A549 (cell line): ENCODE measurements around the gene CTNND2. TPM values are rescaled to one million over a fixed set of nuclear protein-coding genes. Genes with fewer than 3 reads are reported as not detected.

Source experiments
- ATAC-seq, 2 experiments: fragments of 200-7000 bp in 1 of 2; fragments of >200 bp in 1 of 2; cut with Nextera tagmentation in 1 of 2; cut with Tn5 transposase in 1 of 2; 3 replicates each; pipeline versions ENCODE4 v1.8.0 to v1.9.1; 2018 to 2020; ENCODE audit warnings: mild to moderate bottlenecking in 1 of 2, moderate library complexity in 1 of 2
- CTCF ChIA-PET: fragments of 300-600 bp; sonication (Branson Sonifier 250); formaldehyde crosslinking; extraction: SDS; loops from one replicate; lab custom pipeline; 2021; ENCODE audit warnings: antibody characterized with exemption, inconsistent platforms; lab: Yijun Ruan, JAX
- POLR2A ChIA-PET: fragments of 350-600 bp; formaldehyde crosslinking; extraction: SDS; loops from one replicate; lab custom pipeline; 2021; ENCODE audit warnings: antibody characterized with exemption, inconsistent platforms; lab: Yijun Ruan, JAX
- DNase-seq, 2 experiments: peaks; one replicate each; pipeline versions ENCODE4 v3.0.0 to v3.0.0-alpha.2; 2011 to 2016; ENCODE audit warnings: low read depth in 1 of 2, low spot score in 1 of 2
- FAIRE-seq: peaks from 2 replicates; lab custom pipeline; 2011; peaks lifted over from hg19 to GRCh38; lab: Jason Lieb, UNC
- H3K27ac ChIP-seq, 2 experiments: fragments of >200 bp; sonication (Bioruptor Twin); formaldehyde crosslinking; 3 replicates each; pipeline ENCODE4 v1.5.1; 2016 to 2017
- H3K4me1 ChIP-seq: fragments of >200 bp; sonication (Bioruptor Twin); formaldehyde crosslinking; 3 replicates; pipeline ENCODE4 v1.6.1; 2016
- H3K4me2 ChIP-seq: fragments of >200 bp; sonication (Bioruptor Twin); formaldehyde crosslinking; 3 replicates; pipeline ENCODE4 v1.6.1; 2016
- H3K4me3 ChIP-seq: fragments of >200 bp; sonication (Bioruptor Twin); formaldehyde crosslinking; 3 replicates; pipeline ENCODE4 v1.5.1; 2016
- H3K9me3 ChIP-seq: fragments of >200 bp; sonication (Bioruptor Twin); formaldehyde crosslinking; 3 replicates; pipeline ENCODE4 v1.6.1; 2016
- CBX8 ChIP-seq: fragments of 200-600 bp; sonication (generic); IDR thresholded peaks from 2 replicates; pipeline ENCODE4 v1.6.1; 2016
- CHD2 ChIP-seq: fragments of 150-350 bp; IDR thresholded peaks from 2 replicates; pipeline ENCODE4 v1.6.1; 2014; ENCODE audit warnings: low read length; ENCODE audit not compliant: partially characterized antibody
- CHD4 ChIP-seq: fragments of 200-600 bp; sonication (generic); IDR thresholded peaks from 2 replicates; pipeline ENCODE4 v1.6.1; 2016; ENCODE audit warnings: antibody characterized with exemption, mild to moderate bottlenecking, borderline replicate concordance
- EHF ChIP-seq: fragments of 250-450 bp; sonication (Bioruptor Pico); IDR thresholded peaks from 2 replicates; pipeline ENCODE4 v1.5.0; 2020; ENCODE audit warnings: mild to moderate bottlenecking
- ESRRA ChIP-seq: fragments of 150-350 bp; IDR thresholded peaks from 2 replicates; pipeline ENCODE4 v1.6.1; 2014; ENCODE audit warnings: mild to moderate bottlenecking, low read length, borderline replicate concordance
- GATA3 ChIP-seq: IDR thresholded peaks from 2 replicates; pipeline ENCODE4 v1.6.1; 2012; ENCODE audit warnings: borderline replicate concordance
- KDM5A ChIP-seq: fragments of 200-600 bp; sonication (generic); IDR thresholded peaks from 2 replicates; pipeline ENCODE4 v1.6.1; 2016; ENCODE audit warnings: antibody characterized with exemption, mild to moderate bottlenecking
- MAFK ChIP-seq: fragments of 450-650 bp; IDR thresholded peaks from 2 replicates; pipeline ENCODE4 v1.6.1; 2014; ENCODE audit not compliant: partially characterized antibody
- NFE2L2 ChIP-seq: fragments of 150-350 bp; conservative IDR thresholded peaks from 2 replicates; pipeline ENCODE4 v1.6.1; 2014; ENCODE audit warnings: low read length
- NPAS2 ChIP-seq: fragments of 250-450 bp; sonication (Bioruptor Pico); IDR thresholded peaks from 2 replicates; pipeline ENCODE4 v1.8.0; 2022; ENCODE audit warnings: mild to moderate bottlenecking, moderate library complexity, borderline replicate concordance
- PHF8 ChIP-seq: fragments of 200-600 bp; sonication (generic); IDR thresholded peaks from 2 replicates; pipeline ENCODE4 v1.6.1; 2016; ENCODE audit warnings: low read depth, mild to moderate bottlenecking, antibody characterized with exemption, moderate library complexity, borderline replicate concordance
- SREBF2 ChIP-seq: fragments of 450-650 bp; IDR thresholded peaks from 2 replicates; pipeline ENCODE4 v1.6.1; 2014; ENCODE audit warnings: mild to moderate bottlenecking, moderate library complexity
- ZC3H11A ChIP-seq: fragments of 450-650 bp; IDR thresholded peaks from 2 replicates; pipeline ENCODE4 v1.6.1; 2014; ENCODE audit warnings: antibody characterized with exemption, mild to moderate bottlenecking
- ZFP36 ChIP-seq: fragments of 450-650 bp; IDR thresholded peaks from 2 replicates; pipeline ENCODE4 v1.6.1; 2014; ENCODE audit warnings: borderline replicate concordance; ENCODE audit not compliant: partially characterized antibody
- ZSCAN20 ChIP-seq: fragments of 250-450 bp; sonication (Bioruptor Pico); IDR thresholded peaks from 2 replicates; pipeline ENCODE4 v1.8.0; 2022; ENCODE audit warnings: mild to moderate bottlenecking, moderate library complexity
- WGBS: methylation state at CpG from one replicate; pipeline ENCODE4 v1.1.6; 2017; ENCODE audit errors: missing lambda C conversion rate; 5-methylcytosine and 5-hydroxymethylcytosine counted together
- polyA plus RNA-seq, 4 experiments: library from polyadenylated mRNA; depleted of rRNA in 3 of 4; stranded (reverse); fragments of >200 nt; fragmentation: RNase III in 1 of 4; extraction: RNeasy Plus Mini Kit Qiagen cat#74134 plus additional on column Dnase treatment in 1 of 4; gene quantifications; 2 replicates in 3 of 4; 3 replicates in 1 of 4; pipeline ENCODE4 v1.2.3, GENCODE V29; 2011 to 2017
- TF ChIP-seq, protein P1 (sequence below): fragments of 450-650 bp; IDR thresholded peaks from 2 replicates; pipeline ENCODE4 v1.6.1; 2014; ENCODE audit warnings: antibody characterized with exemption
- TF ChIP-seq, protein P2 (sequence below): IDR thresholded peaks from 2 replicates; pipeline ENCODE4 v1.6.1; 2012; ENCODE audit warnings: low read depth, borderline replicate concordance
- TF ChIP-seq, protein P3 (sequence below): IDR thresholded peaks from 2 replicates; pipeline ENCODE4 v1.6.1; 2012
- TF ChIP-seq, protein P4 (sequence below): fragments of 150-350 bp; IDR thresholded peaks from 2 replicates; pipeline ENCODE4 v1.6.1; 2014; ENCODE audit warnings: low read depth, mild to moderate bottlenecking, low read length
- TF ChIP-seq, protein P5 (sequence below): fragments of 250-450 bp; sonication (Bioruptor Pico); IDR thresholded peaks from 2 replicates; pipeline ENCODE4 v1.5.0; 2021; ENCODE audit warnings: mild to moderate bottlenecking, moderate library complexity, borderline replicate concordance

Gene CTNND2
- polyA plus RNA-seq, 2 of the 4 experiments (the other 2 are of a cell fraction) = not detected

DNA sequence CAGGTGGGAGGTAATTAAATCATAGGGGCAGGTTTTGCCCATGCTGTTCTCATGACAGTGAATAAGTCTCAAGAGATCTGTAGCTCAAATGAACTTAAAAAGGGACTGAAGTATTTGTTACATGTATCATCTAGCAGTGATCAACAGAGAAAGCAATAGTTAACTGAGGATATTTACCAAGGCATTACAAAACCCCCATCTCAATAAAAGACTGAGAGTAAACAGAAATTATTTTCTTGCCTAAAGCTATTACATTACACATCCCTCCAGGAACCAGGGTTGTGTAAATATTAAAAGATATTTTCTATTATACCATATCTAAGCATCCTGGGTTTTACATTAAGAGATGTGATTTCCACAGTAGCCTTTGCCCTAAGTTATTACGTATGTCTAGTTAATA lies 169.9 kb downstream of the CTNND2 start:
- H3K4me1 ChIP-seq = no peaks in the 10 kb centered on the region
- FAIRE-seq = no peak
- TF ChIP-seq, protein P1, sequence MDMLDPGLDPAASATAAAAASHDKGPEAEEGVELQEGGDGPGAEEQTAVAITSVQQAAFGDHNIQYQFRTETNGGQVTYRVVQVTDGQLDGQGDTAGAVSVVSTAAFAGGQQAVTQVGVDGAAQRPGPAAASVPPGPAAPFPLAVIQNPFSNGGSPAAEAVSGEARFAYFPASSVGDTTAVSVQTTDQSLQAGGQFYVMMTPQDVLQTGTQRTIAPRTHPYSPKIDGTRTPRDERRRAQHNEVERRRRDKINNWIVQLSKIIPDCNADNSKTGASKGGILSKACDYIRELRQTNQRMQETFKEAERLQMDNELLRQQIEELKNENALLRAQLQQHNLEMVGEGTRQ = no peak
- no peak for TF ChIP-seq GATA3
- TF ChIP-seq, protein P2, sequence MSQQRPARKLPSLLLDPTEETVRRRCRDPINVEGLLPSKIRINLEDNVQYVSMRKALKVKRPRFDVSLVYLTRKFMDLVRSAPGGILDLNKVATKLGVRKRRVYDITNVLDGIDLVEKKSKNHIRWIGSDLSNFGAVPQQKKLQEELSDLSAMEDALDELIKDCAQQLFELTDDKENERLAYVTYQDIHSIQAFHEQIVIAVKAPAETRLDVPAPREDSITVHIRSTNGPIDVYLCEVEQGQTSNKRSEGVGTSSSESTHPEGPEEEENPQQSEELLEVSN = no peak
- no peak for TF ChIP-seq NPAS2 (CRISPR knock-in tag)
- TF ChIP-seq, protein P3, sequence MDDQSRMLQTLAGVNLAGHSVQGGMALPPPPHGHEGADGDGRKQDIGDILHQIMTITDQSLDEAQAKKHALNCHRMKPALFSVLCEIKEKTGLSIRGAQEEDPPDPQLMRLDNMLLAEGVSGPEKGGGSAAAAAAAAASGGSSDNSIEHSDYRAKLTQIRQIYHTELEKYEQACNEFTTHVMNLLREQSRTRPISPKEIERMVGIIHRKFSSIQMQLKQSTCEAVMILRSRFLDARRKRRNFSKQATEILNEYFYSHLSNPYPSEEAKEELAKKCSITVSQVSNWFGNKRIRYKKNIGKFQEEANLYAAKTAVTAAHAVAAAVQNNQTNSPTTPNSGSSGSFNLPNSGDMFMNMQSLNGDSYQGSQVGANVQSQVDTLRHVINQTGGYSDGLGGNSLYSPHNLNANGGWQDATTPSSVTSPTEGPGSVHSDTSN = no peak
- no peak for TF ChIP-seq MAFK
- TF ChIP-seq ESRRA = no peak
- no peak for TF ChIP-seq EHF (CRISPR knock-in tag)
- TF ChIP-seq NFE2L2 = no peak
- TF ChIP-seq SREBF2 = no peak
- no peak for TF ChIP-seq ZFP36
- no peak for TF ChIP-seq CHD2
- TF ChIP-seq CBX8 = no peak
- no peak for TF ChIP-seq PHF8
- TF ChIP-seq, protein P4, sequence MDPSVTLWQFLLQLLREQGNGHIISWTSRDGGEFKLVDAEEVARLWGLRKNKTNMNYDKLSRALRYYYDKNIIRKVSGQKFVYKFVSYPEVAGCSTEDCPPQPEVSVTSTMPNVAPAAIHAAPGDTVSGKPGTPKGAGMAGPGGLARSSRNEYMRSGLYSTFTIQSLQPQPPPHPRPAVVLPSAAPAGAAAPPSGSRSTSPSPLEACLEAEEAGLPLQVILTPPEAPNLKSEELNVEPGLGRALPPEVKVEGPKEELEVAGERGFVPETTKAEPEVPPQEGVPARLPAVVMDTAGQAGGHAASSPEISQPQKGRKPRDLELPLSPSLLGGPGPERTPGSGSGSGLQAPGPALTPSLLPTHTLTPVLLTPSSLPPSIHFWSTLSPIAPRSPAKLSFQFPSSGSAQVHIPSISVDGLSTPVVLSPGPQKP = no peak
- 0 out of 3 replicates have a peak, but pooled peaks cover 3% of the 10 kb centered on the region for H3K9me3 ChIP-seq
- ChIA-PET POLR2A (no interaction called here), CTCF (no interaction called here)
- no peak overlapping the region for H3K4me3 ChIP-seq
- DNase-seq = no peak
- ATAC-seq = no peak
- no peak overlapping the region for H3K27ac ChIP-seq
- no peak overlapping the region for H3K4me2 ChIP-seq
- 2% methylated on average over 1 of the region's 1 CpG for WGBS

DNA sequence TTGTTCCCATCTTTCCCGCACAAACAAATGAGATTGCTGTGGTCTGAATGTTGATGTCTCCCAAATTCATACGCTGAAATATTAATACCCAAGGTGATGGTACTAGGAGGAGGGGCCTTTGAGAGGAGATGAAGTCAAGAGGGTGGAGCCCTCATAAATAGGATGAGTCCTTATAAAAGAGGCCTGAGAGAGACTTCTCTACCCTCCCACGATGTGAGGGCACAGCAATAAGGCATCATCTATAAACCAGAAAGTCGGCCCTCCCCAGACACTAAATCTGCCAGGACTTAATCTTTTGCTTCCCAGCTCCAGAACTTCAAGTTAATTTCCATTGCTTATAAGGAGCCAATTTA lies 170.4 kb downstream of the CTNND2 start:
- WGBS = 32% methylated on average over 4 of the region's 4 CpGs
- Histone ChIP-seq H3K9me3 (0 out of 3 replicates have a peak, but pooled peaks cover 3% of the 10 kb centered on the region), H3K4me3 (no peak overlapping the region), H3K4me1 (no peaks in the 10 kb centered on the region)
- DNase-seq = no peak
- CTCF ChIA-PET = no interaction called here
- POLR2A ChIA-PET = no interaction called here
- FAIRE-seq = no peak
- TF ChIP-seq, protein P5, sequence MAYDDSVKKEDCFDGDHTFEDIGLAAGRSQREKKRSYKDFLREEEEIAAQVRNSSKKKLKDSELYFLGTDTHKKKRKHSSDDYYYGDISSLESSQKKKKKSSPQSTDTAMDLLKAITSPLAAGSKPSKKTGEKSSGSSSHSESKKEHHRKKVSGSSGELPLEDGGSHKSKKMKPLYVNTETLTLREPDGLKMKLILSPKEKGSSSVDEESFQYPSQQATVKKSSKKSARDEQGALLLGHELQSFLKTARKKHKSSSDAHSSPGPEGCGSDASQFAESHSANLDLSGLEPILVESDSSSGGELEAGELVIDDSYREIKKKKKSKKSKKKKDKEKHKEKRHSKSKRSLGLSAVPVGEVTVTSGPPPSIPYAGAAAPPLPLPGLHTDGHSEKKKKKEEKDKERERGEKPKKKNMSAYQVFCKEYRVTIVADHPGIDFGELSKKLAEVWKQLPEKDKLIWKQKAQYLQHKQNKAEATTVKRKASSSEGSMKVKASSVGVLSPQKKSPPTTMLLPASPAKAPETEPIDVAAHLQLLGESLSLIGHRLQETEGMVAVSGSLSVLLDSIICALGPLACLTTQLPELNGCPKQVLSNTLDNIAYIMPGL = no peak
- TF ChIP-seq ZC3H11A (no peak), CHD4 (no peak), ZSCAN20 (CRISPR knock-in tag) (no peak), KDM5A (no peak), EHF (CRISPR knock-in tag) (no peak)
- TF ChIP-seq, all 56 proteins: peak for 0
- Histone ChIP-seq H3K27ac (no peak overlapping the region), H3K4me2 (no peak overlapping the region)
- ATAC-seq = no peak
